ENCODE results near the gene ST6GALNAC2.
"Not testable (repeated sequence)": the region's sequence is repeated elsewhere in the genome, so short reads cannot be mapped to it uniquely, and the experiment has no call there.

The ST6GALNAC2 gene

DNA sequence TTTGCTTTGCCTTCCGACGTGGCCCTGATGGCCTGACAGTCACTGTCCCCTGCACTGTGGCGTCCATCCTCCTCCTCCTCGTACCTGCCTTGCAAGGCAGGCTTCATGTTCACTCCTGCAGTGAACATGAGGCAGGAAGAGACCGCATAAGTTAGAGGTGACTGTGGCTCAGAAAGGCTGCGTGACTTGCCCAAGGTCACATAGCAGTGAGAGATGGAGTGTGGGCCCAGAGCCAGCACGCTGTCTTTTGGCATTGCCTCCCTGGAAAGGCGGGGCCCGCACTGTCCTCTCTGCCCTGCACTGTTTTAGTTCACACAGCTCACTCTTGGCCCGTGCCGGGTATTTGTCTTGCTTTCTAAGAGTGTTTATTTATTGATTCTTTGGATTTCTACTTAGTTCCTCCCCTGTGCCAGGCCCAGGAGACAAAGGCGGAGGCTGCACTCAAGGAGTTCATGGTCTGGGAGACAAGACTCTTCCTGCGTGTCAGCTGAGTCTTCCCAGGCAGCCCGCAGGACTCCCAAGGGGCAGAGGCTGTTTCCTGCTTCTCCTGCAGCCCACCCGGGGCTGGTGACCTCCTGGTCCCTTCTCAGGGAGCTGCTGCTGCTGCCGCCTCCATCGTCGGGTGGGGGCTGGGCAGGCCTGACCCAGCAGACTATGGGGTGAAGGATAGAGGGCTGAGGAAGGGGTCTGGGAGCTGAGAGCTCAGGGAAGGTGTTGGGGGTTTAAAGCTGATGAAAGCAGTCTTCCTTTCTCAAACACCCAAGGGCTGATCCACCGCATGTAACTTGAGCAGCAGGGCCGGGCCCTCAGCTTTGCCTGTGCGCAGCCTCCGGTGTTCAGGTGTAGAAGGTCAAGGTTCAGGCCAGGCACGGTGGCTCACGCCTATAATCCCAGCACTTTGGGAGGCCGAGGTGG, 60.8 kb downstream of the ST6GALNAC2 start:
- TF ChIP-seq CTCF (IDR thresholded peaks at IDR 0.05; ENCODE audit: low read depth, low read length): no peak
- no peak overlapping the region for H3K4me3 ChIP-seq (ENCODE audit: low read depth, low read length)

GRCh38 chr17:76523084-76524037, 62.3 kb downstream of the ST6GALNAC2 start:
- no peak overlapping the region for H3K4me3 ChIP-seq (ENCODE audit: low read depth, low read length)
- TF ChIP-seq CTCF (IDR thresholded peaks at IDR 0.05; ENCODE audit: low read depth, low read length): peak; percentile 97

DNA sequence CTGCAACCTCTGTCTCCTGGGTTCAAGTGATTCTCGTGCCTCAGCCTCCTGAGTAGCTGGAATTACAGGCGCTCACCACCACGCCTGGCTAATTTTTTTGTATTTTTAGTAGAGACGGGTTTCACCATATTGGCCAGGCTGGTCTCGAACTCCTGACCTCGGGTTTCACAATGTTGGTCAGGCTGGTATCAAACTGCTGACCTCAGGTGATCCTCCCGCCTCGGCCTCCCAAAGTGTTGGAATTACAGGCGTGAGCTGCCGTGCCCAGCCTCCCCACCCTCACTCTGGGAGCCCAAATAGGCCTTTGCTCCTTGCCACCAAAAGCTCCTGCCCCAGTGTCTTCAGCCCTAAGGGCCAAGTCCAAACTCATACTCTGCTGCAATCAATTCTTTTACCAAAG, 64.0 kb downstream of the ST6GALNAC2 start:
- not testable (repeated sequence) for H3K4me3 ChIP-seq (ENCODE audit: low read depth, low read length)

DNA sequence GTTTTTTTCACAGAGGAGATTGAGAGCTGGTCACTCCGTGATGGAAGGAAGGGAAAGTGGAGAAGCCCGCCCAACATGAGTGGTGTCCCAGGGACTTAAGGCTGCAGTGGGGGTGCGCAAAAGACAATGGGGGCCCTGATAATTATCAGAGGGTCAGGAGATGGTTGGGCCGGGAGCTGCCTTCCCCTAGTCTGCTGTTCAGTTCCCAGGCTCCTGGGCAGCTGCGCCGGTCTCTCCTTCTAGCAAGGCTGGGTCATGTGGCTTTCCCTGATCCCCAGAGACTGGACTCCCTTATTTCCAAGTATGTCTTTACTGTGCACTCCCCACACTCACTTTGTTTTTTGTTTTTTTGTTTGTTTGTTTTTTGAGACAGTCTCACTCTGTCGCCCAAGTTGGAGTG, 64.4 kb downstream of the ST6GALNAC2 start:
- no peak overlapping the region for H3K4me3 ChIP-seq (ENCODE audit: low read depth, low read length)
- no peak for TF ChIP-seq CTCF (IDR thresholded peaks at IDR 0.05; ENCODE audit: low read depth, low read length)

- no peak overlapping the region for H3K4me3 ChIP-seq (ENCODE audit: low read depth, low read length)
- TF ChIP-seq CTCF (IDR thresholded peaks at IDR 0.05; ENCODE audit: low read depth, low read length): no peak
These were observed 66.4 kb downstream of the ST6GALNAC2 start for GRCh38 chr17:76519048-76519966.

- TF ChIP-seq CTCF (IDR thresholded peaks at IDR 0.05; ENCODE audit: low read depth, low read length): no peak
- no peak overlapping the region for H3K4me3 ChIP-seq (ENCODE audit: low read depth, low read length)
These were observed 68.0 kb downstream of the ST6GALNAC2 start for GRCh38 chr17:76517638-76518038.
